GM11168 (cell line): Measurements from ENCODE around the gene APLF.

ENCODE experiments used
- in situ Hi-C: fragments of 300-500 bp; cut with MboI; formaldehyde crosslinking; loops from one replicate; pipeline ENCODE4 v1.12.0; 2022; ENCODE audit warnings: low sequenced_read_pairs; ENCODE audit not compliant: unreplicated experiment

Gene APLF

GRCh38 chr2:68438455-68439303 is 28.7 kb upstream of the APLF start:
- in situ Hi-C loops: no loop called here

- in situ Hi-C loops: loop anchor here (10.0 kb wide), 1 partner anchor 247 kb away; no protein-coding TSS in a partner anchor
Measured at GRCh38 chr2:68441179-68441993, 26.0 kb upstream of the APLF start.

- in situ Hi-C loops: loop anchor here (10.0 kb wide), 1 partner anchor 247 kb away; no protein-coding TSS in a partner anchor
Measured at GRCh38 chr2:68441994-68442322, 25.4 kb upstream of the APLF start.

- in situ Hi-C loops: loop anchor here (10.0 kb wide), 1 partner anchor 252 kb away; no protein-coding TSS in a partner anchor
Measured at GRCh38 chr2:68446425-68446824, 21.0 kb upstream of the APLF start.

GRCh38 chr2:68447118-68447517 is 20.3 kb upstream of the APLF start:
- in situ Hi-C loops: loop anchor here (10.0 kb wide), 1 partner anchor 252 kb away; no protein-coding TSS in a partner anchor

- in situ Hi-C loops: loop anchor here (10.0 kb wide), 1 partner anchor 254 kb away; no protein-coding TSS in a partner anchor
Measured at GRCh38 chr2:68448671-68449653, 18.4 kb upstream of the APLF start.

- in situ Hi-C loops: no loop called here
Measured at GRCh38 chr2:68452158-68452900, 15.1 kb upstream of the APLF start.

- in situ Hi-C loops: no loop called here
Measured at GRCh38 chr2:68453761-68454360, 13.5 kb upstream of the APLF start.

GRCh38 chr2:68454719-68455118 is 12.7 kb upstream of the APLF start:
- in situ Hi-C loops: no loop called here

- in situ Hi-C loops: no loop called here
Measured at GRCh38 chr2:68456198-68456597, 11.2 kb upstream of the APLF start.

- in situ Hi-C loops: no loop called here
Measured at GRCh38 chr2:68458981-68459380, 8.4 kb upstream of the APLF start.

- in situ Hi-C loops: no loop called here
Measured at GRCh38 chr2:68463287-68463877, 4.0 kb upstream of the APLF start.

- in situ Hi-C loops: no loop called here
Measured at GRCh38 chr2:68464651-68465050, 2.7 kb upstream of the APLF start.

- in situ Hi-C loops: no loop called here
Measured at GRCh38 chr2:68465081-68465916, 2.1 kb upstream of the APLF start.

GRCh38 chr2:68466361-68466777 is 1.0 kb upstream of the APLF start:
- in situ Hi-C loops: no loop called here

- in situ Hi-C loops: no loop called here
Measured at GRCh38 chr2:68466778-68467076, 658 bp upstream of the APLF start.

- in situ Hi-C loops: no loop called here
Measured at GRCh38 chr2:68468801-68469200, 1.4 kb downstream of the APLF start.

- in situ Hi-C loops: loop anchor here (10.0 kb wide), 1 partner anchor 445 kb away; no protein-coding TSS in a partner anchor
Measured at GRCh38 chr2:68469935-68470334, 2.5 kb downstream of the APLF start.
